HG03066 (cell line): ENCODE data around the gene NGF.
"Not testable (repeated sequence)": the region's sequence is repeated elsewhere in the genome, so short reads cannot be mapped to it uniquely, and the experiment has no call there.

Source experiments
- ATAC-seq: cut with Tn5 transposase; IDR thresholded peaks from one replicate; pipeline ENCODE4 v1.9.1; 2021; ENCODE audit warnings: low read depth; ENCODE audit not compliant: unreplicated experiment

Gene NGF

GRCh38 chr1:115337633-115338456 lies at the start of gene NGF:
Gene NGF, minus strand, starts transcription at chr1:115338249. Its CDS starts 51,454 bp downstream, at chr1:115286795.
- ATAC-seq = no peak

- ATAC-seq = not testable (repeated sequence)
Measured at GRCh38 chr1:115383455-115383854, 45.4 kb upstream of the NGF start.

- no peak for ATAC-seq
Measured at GRCh38 chr1:115379943-115380342, 41.9 kb upstream of the NGF start.

- ATAC-seq = no peak
Measured at GRCh38 chr1:115377411-115377810, 39.4 kb upstream of the NGF start.

GRCh38 chr1:115374598-115374997 lies 36.5 kb upstream of the NGF start:
- no peak for ATAC-seq

GRCh38 chr1:115373305-115373704 lies 35.3 kb upstream of the NGF start:
- no peak for ATAC-seq

GRCh38 chr1:115365738-115366137 lies 27.7 kb upstream of the NGF start:
- ATAC-seq = no peak

GRCh38 chr1:115364780-115365155 lies 26.7 kb upstream of the NGF start:
- no peak for ATAC-seq

GRCh38 chr1:115364046-115364779 lies 26.2 kb upstream of the NGF start:
- no peak for ATAC-seq

- no peak for ATAC-seq
Measured at GRCh38 chr1:115363171-115363570, 25.1 kb upstream of the NGF start.

- not testable (repeated sequence) for ATAC-seq
Measured at GRCh38 chr1:115360505-115361129, 22.6 kb upstream of the NGF start.

- ATAC-seq = not testable (repeated sequence)
Measured at GRCh38 chr1:115359787-115360452, 21.9 kb upstream of the NGF start.

- no peak for ATAC-seq
Measured at GRCh38 chr1:115356356-115356755, 18.3 kb upstream of the NGF start.

GRCh38 chr1:115355069-115355468 lies 17.0 kb upstream of the NGF start:
- ATAC-seq = no peak

GRCh38 chr1:115351143-115351542 lies 13.1 kb upstream of the NGF start:
- ATAC-seq = no peak

- ATAC-seq = no peak
Measured at GRCh38 chr1:115348636-115349035, 10.6 kb upstream of the NGF start.

GRCh38 chr1:115347282-115347681 lies 9.2 kb upstream of the NGF start:
- ATAC-seq = no peak

GRCh38 chr1:115343200-115343737 lies 5.2 kb upstream of the NGF start:
- no peak for ATAC-seq

GRCh38 chr1:115341948-115342347 lies 3.9 kb upstream of the NGF start:
- ATAC-seq = no peak

- ATAC-seq = no peak
Measured at GRCh38 chr1:115340879-115341278, 2.8 kb upstream of the NGF start.

GRCh38 chr1:115338457-115338820 lies 390 bp upstream of the NGF start:
- ATAC-seq = no peak
